Activated CD4-positive, CD25-positive, alpha-beta regulatory T cell treated with anti-CD3 and anti-CD28 coated beads, Interleukin-2, amount 50 U/mL, for 24 hours (primary cell): ENCODE results near the gene BAG5.
A peak's percentile ranks its signal among the peaks of the same experiment; 100 is the strongest.

Source experiments
- ATAC-seq, 2 donors: fragments of 150-1000 bp; cut with Tn5 transposase; one replicate each; pipeline ENCODE4 v1.10.0; 2021; ENCODE audit warnings: mild to moderate bottlenecking in 1 of 2, moderate library complexity in 1 of 2

The BAG5 gene

DNA sequence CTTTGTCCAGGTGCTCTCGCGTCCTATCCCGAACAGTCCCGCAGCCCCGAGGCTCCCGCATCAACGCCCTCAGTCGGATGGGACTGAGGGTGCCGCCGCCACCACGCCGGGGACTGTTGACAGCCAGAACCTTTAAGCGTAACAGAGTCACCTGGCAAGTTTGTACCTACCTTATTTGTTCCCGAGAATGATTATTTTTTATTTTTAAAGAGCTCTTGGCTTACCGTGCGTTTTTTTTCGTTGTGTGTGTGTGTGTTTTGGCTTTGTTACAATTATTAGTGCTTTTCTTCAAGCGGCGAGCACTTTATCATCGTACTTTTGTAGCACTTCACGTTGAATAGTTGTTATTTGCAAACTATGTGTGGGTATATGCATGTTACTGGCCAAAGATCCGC, 766 bp upstream of the BAG5 start:
- no peak for ATAC-seq

DNA sequence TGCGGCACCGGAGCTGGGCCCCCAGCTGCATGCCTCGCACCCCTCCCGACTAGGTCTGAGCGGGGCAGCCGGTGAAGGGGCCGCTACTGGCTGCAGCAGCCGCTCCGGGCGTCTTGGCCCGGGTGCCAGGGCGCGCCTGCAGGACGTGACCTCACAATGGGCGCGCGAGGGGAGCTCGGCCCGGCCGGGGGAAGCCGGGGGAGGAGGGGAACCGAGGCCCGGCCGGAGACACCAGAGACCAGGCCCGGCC, 353 bp downstream of the BAG5 start:
- ATAC-seq = no peak

DNA sequence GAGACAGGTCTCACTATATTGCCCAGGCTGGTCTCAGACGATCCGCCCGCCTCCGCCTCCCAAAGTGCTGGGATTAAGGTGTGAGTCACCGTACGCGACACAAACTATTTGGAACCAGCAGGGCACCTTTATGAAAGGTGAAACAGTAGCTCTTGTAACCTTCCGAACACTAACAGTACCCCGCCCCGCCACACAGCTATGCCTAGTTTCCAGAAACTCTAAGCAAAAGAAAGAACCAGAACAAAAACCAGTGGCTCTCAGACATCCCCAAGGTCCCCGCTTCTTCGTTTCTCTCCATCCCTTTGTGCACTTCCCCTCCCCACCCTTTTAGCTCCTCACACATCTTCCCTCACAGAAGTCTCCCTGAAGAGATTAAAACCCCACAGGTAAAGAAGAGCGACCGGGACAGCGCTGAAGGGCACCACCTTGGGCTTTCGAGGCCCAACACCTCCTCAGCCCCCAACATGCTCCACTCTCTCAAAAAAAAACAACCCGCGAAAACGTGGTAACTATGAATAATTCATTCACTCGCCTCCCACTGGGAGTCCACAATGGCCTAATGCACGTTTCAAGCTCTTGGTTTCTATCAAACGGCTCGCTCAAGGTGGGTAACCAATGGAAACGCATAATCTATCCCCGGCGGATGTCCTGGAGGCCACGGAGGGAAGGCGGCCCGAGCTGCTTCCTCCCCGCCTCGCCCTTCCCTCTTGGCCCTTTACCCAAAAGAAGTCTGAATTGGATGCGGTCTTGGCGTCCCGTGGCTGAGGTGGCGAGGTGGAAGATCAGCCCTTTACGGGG, 877 bp downstream of the BAG5 start:
- peak; percentile 42 to 51 for ATAC-seq

DNA sequence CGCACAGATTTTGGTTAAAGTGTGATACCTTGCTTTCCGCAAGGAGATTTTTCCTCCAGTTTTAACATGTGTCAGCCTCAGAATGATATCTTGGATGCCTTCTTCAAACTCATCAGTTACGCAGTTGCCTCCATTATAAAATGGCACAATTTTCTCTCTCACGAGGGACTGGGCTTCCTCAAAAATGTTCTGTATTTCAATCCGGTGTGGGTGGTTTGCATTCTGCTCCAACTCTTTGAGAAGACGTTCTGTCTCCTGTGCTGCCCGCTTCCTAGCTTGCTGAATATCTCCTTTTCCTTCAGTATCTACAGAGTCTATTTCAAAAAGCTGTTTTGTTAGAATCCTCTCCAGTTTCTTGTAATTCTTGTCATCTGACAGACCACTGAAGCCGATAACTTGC, 1.8 kb downstream of the BAG5 start:
- no peak for ATAC-seq

DNA sequence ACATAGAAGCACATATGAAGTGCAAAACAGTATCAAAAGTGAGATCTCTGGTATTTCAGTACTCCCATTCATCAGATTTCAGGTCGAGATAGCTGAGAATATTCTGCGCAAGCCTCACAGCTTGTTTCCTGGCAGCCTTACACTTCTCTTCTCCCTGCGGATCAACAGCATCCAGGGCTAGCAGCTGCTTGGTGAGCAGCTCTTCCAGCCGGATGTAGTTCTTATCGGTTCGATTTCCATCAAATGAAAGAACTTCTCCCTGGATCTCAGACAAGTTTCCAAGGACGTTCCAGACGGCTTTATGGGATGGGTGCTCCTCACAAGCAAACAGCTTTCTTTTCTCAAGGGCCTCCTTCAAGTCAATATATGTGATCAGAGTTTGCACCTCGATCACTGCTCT, 2.7 kb downstream of the BAG5 start:
- ATAC-seq = no peak

DNA sequence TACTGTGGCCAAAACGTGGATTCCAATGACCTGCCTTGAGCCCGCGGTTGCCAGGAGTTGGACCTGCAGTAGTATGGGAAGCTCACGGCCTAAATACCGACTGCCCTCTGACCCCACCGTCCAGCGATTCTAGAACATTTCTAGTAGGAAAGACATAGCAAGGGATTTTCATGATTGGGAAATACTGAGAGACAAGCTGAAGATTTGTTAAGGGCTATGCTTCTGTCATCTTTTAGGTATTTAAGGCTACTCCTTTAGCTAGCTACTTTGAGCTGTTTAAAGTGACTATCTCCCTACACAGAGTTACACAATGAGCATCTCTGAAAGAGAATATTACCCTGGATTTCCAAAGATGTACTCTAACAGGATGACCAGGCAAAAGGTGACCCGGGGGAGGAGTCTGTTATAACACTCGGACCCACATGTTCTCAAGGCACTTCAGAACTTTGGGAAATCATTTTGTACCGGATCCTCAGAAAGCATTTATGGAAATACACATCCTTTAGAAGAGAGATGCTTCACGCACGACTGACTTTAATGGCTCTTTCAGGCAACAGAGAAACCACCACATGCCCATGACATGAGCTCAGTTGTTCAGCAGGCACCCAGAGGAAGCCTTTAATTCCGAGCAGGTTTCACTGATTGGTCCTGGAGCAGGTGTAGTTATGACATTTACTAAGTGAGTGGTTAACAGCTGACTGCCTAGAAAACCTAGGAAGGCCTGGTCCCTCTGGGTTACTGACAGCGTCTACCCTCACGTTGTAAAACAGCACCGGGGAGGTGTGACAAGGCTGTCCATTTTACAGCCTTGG, 4.2 kb downstream of the BAG5 start:
- ATAC-seq = no peak

DNA sequence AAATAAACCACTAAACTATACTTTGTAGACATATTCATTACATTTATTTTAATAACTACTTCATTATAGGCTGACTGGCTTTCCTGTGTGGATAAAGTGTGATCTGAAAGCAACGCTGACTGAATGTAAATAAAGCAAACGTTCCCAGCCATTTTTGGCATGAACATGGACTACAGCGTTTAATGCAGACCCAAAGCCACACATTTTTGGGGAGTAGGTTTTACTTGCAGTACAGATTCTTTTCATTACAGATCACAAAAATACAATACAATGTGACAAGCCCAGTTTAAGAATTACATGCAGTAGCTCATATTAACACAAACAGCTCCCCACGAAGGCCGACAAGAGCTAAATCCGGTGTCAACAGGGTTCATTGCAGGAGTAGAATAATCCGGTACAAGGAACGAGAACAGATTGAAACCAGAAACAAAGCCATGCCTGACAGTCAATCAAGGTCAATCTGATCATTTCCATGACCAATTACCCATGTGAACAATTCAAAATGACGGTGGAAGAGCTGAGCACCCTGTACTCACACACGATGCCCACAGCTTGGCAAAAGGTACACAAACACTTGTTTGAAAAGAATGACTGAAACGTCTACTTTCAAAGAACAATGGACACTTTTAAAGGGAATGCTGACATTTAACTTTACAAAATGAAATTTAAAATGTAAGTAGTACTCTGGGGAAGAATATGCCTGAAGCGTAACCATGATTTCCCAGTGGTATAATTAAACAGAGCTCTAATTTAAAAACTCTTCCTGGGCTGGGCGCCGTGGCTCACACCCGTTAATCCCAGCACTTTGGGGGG, 5.3 kb downstream of the BAG5 start:
- no peak for ATAC-seq

DNA sequence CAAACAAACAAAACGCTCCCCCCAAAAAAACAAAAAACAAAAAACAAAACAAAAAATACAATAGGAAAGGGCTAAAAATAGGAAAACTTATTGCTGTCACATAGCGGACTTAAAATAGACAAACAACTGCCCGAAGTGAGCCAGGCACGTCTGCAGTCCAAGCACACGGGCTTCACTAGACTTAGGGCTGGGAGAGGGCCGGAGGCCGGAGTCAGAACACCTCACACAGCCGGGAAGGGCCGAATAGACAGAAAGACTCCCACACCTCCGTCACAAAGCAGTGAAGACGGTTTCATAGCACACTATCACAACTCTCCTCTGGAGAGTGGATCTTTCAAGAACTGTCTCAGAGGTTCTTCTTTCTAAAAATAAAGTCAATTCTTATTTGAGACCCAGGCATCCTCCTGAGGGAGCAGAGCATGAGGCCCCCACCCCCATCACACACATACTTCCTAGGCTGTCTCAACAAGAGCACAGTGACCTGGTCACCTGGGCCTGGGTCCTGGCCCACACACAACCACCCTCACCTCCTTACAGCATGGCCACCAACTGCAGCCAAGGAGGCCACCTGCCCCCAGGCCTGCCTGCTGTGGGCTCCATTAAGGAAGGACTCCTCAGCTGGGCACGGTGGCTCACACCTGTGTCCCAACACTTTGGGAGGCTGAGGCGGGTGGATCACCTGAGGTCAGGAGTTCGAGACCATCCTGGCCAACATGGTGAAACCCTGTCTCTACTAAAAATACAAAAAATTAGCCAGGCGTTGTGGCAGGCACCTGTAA, 6.7 kb downstream of the BAG5 start:
- ATAC-seq = no peak

DNA sequence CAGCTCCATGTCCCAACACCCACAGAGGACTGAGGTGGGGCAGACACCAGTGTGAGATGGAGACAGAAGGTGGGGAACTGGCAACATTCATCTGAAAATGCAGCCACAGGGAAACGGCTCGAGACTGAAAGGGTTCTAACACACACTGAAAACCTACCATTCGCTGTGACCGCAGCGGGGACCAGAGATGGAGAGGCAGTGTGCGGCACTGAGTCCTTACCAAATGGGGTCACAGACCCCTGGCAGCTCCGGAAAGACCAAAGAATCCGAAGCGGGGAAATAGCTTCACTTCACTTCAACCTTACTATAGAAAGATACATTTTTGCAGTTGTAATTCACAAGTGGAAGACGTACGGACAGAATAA, 9.6 kb downstream of the BAG5 start:
- no peak for ATAC-seq

DNA sequence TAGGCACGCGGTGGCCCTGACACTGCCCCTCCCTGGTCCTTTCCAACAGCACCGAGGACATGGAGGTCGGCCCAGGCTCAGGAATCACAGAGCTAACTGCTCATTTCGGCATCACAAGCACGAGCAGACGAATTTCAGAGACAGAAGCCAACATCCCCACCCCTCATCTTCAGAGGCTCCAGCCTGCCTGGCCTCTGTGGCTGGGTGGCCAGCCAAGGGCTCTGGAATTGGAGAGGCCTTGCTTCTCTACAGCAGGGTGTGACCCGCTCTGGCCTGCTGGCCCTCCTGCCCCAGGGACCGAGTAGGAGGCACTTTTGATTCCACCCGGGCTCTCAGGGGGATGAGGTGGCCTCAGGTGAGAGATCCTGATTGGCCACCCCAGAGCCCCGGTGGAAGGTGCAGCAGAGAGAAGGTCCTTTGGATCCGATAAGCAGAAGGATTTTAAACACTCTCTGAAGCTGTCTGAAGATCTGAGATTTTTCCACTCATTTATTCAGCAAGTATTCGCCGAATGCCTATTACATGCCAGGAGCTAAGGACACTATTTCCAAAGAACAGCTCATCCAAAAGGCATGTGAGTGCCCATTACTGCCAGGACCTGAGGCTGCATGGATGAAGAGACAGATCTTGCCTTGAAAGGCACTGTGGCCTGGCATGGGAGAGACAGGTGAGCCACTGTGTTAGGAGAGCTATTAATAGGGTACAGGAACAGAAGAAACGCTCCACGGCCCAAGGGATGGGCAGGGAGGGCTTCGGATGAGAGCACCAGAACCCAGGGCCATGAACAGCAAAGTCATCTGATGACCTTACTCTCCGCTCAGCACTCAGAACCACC, 10.2 kb downstream of the BAG5 start:
- ATAC-seq = no peak

DNA sequence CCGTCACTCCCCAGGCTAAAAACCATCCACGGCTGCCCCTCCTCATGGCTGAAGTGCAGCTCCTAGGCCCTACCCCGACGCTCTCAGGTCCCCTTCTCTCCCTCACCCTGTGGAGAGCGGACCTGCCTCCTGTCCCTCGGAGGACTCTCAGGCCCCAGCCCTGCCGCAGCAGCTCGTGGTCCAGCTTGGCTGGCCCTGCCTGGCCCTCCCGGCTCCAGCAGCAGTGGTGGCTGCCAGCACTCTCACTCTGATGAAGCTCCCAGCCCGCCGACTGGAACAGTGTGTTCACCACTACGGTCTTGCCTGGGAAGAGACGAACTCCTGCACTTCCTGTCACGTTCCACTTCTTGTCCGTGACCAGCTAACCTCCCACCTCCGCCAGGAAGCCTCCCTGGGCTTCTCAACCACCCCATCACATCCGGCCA, 11.1 kb downstream of the BAG5 start:
- ATAC-seq = no peak

DNA sequence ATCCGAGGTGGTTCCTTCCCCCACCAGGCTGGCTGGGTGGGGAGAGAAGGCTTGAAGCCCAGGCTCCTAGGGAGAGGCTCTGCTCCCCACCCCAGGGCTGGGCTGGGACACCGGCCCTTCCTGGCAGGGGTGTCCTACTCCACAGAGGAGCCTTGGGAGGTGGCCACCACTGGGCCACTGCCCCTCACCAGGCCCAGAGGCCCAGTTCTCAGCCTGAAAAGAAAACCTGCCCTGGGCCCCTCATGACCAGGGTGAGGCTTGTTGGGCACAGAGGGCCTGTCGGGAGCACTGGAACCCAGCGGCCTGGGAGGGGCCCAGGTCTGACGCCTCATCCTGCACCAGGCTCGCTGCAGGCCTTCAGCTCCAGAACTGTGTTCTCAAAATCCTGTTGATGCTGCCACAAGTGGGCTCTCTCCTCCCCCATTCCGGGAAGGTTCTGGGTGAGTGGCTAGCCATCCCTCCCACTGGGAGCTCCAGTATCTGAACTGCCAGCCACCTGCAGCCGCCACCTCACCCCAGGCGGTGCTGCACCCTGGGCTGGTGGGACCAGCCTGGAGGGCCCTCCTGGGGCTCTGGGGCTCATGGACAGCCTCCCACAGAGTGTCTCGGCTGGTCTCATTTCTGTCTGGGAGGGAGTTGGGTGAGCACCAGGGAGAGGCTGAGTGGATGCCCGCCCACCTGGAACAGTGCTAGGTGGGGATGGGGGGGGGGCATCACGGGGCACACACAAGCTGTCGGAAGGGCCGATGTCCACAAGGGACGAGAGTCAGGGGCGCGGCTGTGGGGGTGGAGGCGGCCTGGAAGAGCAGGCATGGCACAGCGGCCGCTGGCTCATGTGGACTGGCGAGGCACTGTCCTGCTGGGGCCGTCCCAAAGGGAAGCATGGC, 11.8 kb downstream of the BAG5 start:
- ATAC-seq = no peak

DNA sequence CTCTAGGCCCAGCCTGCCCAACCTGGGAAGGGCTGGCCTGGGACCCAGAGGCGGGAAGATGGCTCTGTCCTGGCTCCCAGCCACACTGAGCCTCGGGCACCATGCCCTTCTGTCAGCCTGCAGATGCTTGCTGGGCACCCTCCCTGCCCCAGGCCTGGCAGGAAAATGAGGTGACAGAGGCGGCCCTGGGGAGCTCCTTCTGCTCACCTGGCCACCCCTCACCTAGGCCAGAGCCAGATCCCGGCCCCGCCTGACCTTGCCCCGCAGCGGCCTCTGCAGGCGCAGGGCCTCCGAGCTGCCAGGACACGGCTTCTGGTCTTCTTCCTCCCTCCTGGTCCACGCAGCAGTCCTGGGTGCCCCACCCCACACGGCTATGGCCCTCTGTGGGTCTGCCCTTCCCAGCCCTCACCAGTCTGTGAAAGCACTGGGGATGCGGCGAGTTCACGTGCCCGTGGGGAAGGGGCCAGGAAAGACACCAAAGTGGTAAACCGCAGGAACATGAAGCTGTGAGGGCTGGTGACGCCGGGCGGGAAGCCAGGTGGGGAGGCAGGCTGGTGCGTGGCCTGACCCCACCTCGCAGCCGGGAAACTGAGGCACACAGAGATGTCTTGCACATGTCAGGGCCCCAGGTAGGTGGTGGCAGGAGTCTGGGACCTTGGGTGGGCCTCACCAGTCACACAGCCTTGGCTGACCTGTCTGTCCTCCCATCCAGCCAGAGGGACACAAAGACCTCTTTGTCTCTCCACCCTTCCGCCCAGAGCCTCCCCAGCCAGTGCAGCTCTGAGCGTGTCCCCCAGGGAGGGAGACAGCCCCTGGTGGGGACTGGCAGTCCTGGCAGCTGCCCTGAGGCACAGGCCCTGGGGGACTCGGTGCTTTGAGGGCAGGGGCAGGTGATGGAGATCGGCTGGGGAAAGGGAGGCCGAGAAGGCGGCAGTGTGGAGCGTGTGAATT, 12.8 kb downstream of the BAG5 start:
- no peak for ATAC-seq

DNA sequence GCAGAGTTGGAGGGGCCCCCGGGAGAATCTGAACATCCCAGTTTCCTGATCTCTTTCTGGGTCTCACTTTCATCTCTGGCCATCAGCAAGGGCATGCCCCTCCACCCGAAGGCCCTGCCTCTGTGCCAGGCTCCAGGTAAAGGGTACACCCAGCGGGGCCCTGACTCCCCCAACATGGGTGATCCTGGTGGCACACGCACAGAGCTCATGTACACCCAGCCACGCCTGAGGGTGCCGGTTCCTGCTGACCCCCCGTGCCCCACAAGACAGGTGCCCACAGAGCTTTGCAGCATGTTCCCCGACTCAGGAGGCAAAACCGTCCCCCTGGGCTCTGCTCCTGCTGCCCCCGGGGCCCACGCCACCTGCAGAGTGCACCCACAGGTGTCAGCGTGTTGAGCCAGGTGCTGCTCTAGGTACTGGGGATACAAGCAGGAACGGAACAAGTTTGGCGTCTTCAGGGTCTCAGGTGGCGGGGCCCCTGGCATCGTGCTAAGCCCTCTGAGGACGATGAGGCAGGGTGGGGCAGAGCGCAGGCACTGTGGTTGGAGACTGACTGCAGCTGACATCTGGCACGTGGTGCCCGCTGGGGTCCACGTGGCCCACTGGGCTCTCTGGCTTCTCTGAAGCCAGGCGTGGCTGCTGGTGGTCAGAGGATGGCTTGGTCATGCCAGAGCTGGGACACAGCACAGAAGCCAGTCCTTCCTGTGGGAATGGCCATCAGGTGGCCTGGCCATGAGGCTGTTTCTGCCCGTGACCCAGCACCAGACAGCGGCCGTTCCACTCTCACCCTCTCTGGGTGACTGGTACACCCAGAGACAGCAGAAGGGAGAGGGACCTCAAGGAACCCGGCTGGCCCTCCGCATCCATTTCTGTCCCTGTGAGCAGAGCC, 13.8 kb downstream of the BAG5 start:
- no peak for ATAC-seq

DNA sequence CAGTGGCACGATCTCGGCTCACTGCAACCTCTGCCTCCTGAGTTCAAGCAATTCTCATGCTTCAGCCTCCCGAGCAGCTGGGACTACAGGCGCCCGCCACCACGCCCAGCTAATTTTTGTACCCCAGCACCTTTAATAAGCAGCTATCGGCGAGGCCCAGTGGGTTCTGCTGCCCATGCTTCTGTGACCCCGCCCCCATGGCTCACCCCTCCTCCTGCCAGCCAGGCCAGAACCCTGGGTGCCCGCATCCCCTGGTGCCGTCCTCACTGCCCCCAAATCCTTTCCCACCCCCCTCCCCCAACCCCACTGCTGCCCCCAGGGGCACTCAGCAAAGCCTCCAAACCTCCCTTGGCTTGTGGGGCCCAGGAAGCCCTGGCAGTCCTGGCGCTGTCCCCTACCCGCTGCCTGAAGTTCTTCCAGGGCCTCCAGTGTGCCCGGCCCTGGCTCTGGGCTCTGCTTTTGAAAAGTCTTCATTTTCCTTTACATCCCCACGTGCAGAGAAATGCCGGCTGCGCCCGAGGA, 14.5 kb downstream of the BAG5 start:
- no peak for ATAC-seq

DNA sequence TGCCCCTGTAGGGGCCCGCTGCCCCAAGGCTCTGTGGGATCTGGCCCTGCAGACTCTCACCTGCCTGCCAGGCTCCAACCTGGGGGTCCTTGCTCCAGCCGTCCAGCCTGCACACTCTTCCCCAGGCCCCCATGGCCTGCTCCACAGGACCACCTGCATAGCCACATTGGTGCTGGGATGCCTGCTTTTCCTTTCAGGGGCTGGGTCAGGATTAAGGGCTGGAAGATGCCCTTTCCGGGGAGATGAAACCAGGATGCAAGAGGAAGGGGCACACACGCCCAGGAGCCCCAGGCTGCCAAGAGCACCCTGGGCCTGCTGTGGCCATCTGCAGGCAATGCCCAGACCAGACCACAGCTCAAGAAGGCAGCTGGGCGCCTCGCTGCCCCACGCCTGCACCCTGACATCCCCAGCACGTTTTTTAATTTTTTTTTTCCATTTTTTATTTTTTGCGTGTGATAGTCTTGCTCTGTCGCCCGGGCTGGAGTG, 15.0 kb downstream of the BAG5 start:
- ATAC-seq = no peak

DNA sequence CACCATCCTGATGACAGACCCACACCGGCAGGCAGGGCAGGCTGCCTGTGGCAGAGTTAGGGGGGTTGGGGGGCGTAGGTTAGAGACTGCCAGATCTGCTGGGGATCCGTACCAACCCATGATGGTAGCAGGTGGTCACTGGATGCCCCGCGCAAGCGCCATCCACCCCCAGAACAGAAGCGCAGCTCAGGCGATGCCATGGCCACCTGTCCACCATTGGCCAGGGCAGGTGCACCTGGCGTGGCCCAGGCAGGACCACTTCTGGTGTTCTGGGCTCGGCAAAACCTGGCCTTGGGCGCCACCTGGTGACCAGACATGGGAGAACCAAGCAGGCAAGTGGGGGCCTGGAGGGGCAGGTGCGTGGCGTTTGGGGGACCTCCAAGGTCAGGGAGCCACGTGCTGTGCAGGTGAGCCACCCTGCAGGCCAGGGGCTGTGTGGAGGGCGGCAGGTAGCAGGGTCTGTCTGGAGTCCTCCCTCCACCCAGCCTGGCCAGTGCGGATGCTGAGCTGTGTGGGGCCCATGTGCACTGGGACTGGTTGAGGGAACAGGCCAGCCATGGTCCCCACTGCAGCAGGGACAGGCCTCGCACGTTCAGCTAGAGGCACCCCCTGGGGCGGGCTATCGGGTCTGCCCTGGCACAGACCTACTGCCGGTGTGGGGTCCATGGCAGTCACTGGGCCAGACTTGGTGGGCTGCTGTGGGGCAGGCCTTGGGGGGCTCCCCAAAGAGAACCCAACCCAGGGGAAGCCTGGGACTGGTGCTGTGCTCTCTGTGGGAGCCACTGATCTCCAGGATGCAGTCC, 15.6 kb downstream of the BAG5 start:
- ATAC-seq = peak; percentile 70 to 82
